HepG2 (cell line): ENCODE data around the gene SLC5A5.

Experiments
- HDAC1 ChIP-seq: sonication (generic); formaldehyde crosslinking; IDR thresholded peaks from 2 replicates; pipeline ENCODE4 v1.5.1; 2020; ENCODE audit warnings: mild to moderate bottlenecking, missing genetic modification reagents
- HNF4A ChIP-seq: sonication (generic); formaldehyde crosslinking; IDR thresholded peaks from 2 replicates; pipeline ENCODE4 v1.4.0; 2020; ENCODE audit warnings: missing genetic modification reagents
- ZNF10 ChIP-seq: sonication (generic); formaldehyde crosslinking; IDR thresholded peaks from 2 replicates; pipeline ENCODE4 v1.4.0; 2020; ENCODE audit warnings: mild to moderate bottlenecking, low read depth, missing genetic modification reagents, borderline replicate concordance
- ZNF274 ChIP-seq: sonication (generic); formaldehyde crosslinking; IDR thresholded peaks from 2 replicates; pipeline ENCODE4 v1.5.1; 2020; ENCODE audit warnings: mild to moderate bottlenecking, missing genetic modification reagents
- ZNF558 ChIP-seq: sonication (generic); formaldehyde crosslinking; IDR thresholded peaks from 2 replicates; pipeline ENCODE4 v1.9.0; 2022; ENCODE audit warnings: mild to moderate bottlenecking, missing genetic modification reagents, borderline replicate concordance
- TF ChIP-seq, protein P1 (sequence below): sonication (generic); formaldehyde crosslinking; IDR thresholded peaks from 2 replicates; pipeline ENCODE4 v1.5.0; 2020; ENCODE audit warnings: mild to moderate bottlenecking, missing genetic modification reagents, moderate library complexity

DNA sequence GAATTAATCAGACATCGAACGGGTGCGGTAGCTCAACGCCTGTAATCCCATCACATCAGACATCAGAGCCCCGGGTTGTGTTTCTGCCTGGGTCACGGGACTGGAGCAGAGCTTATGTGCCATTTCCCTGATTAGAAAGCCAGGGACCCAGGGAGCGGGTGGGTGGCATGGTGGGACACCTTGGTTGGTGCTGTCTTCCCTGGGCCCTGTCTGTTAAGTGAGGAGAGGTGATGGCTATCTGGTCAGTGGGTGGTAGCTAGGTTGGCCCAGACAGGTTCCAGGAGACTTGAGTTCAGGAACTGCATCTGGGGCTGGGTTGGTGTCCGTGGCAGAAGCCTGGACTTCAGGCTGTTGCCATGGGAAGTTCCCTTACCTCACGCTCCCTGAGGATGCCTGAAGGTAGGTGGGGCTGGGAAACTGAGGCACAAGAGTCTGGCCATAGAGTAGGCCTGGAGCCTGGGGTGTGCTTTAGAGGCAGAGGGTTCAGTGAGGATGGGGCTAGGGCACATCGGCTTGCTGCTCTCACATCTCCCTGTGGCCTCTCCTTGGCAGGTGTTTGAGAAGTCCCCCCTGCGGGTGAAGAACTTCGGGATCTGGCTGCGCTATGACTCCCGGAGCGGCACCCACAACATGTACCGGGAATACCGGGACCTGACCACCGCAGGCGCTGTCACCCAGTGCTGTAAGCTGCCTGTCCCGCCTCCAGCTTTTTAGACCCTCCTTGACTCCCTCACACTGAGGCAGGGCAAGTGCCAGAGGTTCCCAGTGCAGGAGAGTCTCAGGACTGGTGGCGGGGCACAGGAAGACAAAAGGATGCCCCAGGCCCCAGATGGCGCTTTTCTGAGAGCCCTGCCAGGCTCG, 10.0 kb upstream of the SLC5A5 start:
- TF ChIP-seq ZNF10 (CRISPR knock-in tag) = no peak
- TF ChIP-seq HDAC1 (CRISPR knock-in tag) = no peak
- TF ChIP-seq ZNF558 (CRISPR knock-in tag) = no peak
- TF ChIP-seq HNF4A (CRISPR knock-in tag) = no peak
- TF ChIP-seq, protein P1, sequence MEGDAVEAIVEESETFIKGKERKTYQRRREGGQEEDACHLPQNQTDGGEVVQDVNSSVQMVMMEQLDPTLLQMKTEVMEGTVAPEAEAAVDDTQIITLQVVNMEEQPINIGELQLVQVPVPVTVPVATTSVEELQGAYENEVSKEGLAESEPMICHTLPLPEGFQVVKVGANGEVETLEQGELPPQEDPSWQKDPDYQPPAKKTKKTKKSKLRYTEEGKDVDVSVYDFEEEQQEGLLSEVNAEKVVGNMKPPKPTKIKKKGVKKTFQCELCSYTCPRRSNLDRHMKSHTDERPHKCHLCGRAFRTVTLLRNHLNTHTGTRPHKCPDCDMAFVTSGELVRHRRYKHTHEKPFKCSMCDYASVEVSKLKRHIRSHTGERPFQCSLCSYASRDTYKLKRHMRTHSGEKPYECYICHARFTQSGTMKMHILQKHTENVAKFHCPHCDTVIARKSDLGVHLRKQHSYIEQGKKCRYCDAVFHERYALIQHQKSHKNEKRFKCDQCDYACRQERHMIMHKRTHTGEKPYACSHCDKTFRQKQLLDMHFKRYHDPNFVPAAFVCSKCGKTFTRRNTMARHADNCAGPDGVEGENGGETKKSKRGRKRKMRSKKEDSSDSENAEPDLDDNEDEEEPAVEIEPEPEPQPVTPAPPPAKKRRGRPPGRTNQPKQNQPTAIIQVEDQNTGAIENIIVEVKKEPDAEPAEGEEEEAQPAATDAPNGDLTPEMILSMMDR (CRISPR knock-in tag) = no peak
- TF ChIP-seq ZNF274 = no peak
